Measurements from ENCODE around the gene AFM.

The AFM gene

GRCh38 chr4:73456177-73457022 lies 25.1 kb upstream of the AFM start:
- Histone ChIP-seq H3K36me3 (ENCODE audit: control insufficient read depth, insufficient read depth, low read length) (no peaks in the 10 kb centered on the region), H3K27me3 (replicated peaks; ENCODE audit: control insufficient read depth, insufficient read depth, low read length) (no peaks in the 10 kb centered on the region; the same call in none of the 2 replicates), H3K4me3 (replicated peaks; ENCODE audit: low read depth, low read length) (no peak overlapping the region)
- no peak for DNase-seq (ENCODE audit: extremely low read depth, insufficient read length)
- no peak for TF ChIP-seq CTCF (IDR thresholded peaks at IDR 0.05; ENCODE audit: insufficient read depth, low read length, poor library complexity, severe bottlenecking)

GRCh38 chr4:73458184-73459047 lies 23.1 kb upstream of the AFM start:
- Histone ChIP-seq H3K27me3 (replicated peaks; ENCODE audit: control insufficient read depth, insufficient read depth, low read length) (no peaks in the 10 kb centered on the region; the same call in none of the 2 replicates), H3K36me3 (ENCODE audit: control insufficient read depth, insufficient read depth, low read length) (no peaks in the 10 kb centered on the region), H3K4me3 (replicated peaks; ENCODE audit: low read depth, low read length) (no peak overlapping the region)
- no peak for DNase-seq (ENCODE audit: extremely low read depth, insufficient read length)
- no peak for TF ChIP-seq CTCF (IDR thresholded peaks at IDR 0.05; ENCODE audit: insufficient read depth, low read length, poor library complexity, severe bottlenecking)

DNA sequence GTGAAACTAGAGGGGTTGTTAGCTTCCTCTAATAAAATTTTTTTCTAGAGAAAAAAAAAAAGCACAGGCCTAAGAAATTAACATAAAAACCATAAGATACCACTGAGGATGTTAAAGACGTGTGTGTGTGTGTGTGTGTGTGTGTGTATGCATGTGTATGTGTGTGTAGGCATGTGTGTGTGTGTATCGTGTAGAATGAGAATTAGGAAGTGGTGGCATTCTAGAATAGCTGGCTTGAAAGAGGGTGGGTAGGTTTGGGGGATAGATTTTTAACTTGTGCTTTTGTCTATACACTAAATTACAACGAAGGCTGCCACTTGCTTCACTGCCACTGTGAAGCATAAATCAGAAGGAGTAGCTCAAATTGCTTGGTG lies 22.5 kb upstream of the AFM start:
- no peak for TF ChIP-seq CTCF (IDR thresholded peaks at IDR 0.05; ENCODE audit: insufficient read depth, low read length, poor library complexity, severe bottlenecking)
- H3K27me3 ChIP-seq (replicated peaks; ENCODE audit: control insufficient read depth, insufficient read depth, low read length): no peaks in the 10 kb centered on the region; the same call in none of the 2 replicates
- H3K4me3 ChIP-seq (replicated peaks; ENCODE audit: low read depth, low read length): no peak overlapping the region
- no peak for DNase-seq (ENCODE audit: extremely low read depth, insufficient read length)
- H3K36me3 ChIP-seq (ENCODE audit: control insufficient read depth, insufficient read depth, low read length): no peaks in the 10 kb centered on the region

GRCh38 chr4:73460913-73461522 lies 20.5 kb upstream of the AFM start:
- Histone ChIP-seq H3K27me3 (replicated peaks; ENCODE audit: control insufficient read depth, insufficient read depth, low read length) (no peaks in the 10 kb centered on the region; the same call in none of the 2 replicates), H3K36me3 (ENCODE audit: control insufficient read depth, insufficient read depth, low read length) (no peaks in the 10 kb centered on the region), H3K4me3 (replicated peaks; ENCODE audit: low read depth, low read length) (no peak overlapping the region)
- no peak for DNase-seq (ENCODE audit: extremely low read depth, insufficient read length)
- TF ChIP-seq CTCF (IDR thresholded peaks at IDR 0.05; ENCODE audit: insufficient read depth, low read length, poor library complexity, severe bottlenecking): no peak

GRCh38 chr4:73468170-73468569 lies 13.4 kb upstream of the AFM start:
- DNase-seq (ENCODE audit: extremely low read depth, insufficient read length): no peak
- no peak overlapping the region for H3K4me3 ChIP-seq (replicated peaks; ENCODE audit: low read depth, low read length)
- H3K27me3 ChIP-seq (replicated peaks; ENCODE audit: control insufficient read depth, insufficient read depth, low read length): no peaks in the 10 kb centered on the region
- H3K36me3 ChIP-seq (ENCODE audit: control insufficient read depth, insufficient read depth, low read length): no peaks in the 10 kb centered on the region
- TF ChIP-seq CTCF (IDR thresholded peaks at IDR 0.05; ENCODE audit: insufficient read depth, low read length, poor library complexity, severe bottlenecking): no peak
